Vagina (tissue), 2 donors: Measurements from ENCODE around the gene PLCB1.

ENCODE experiments used
- POLR2A ChIP-seq, 2 donors: fragments of 450-650 bp; IDR thresholded peaks; one replicate each; pipeline ENCODE4 v1.6.1; 2017; ENCODE audit warnings: antibody characterized with exemption in 2 of 2, mild to moderate bottlenecking in 2 of 2, moderate library complexity in 2 of 2
- TF ChIP-seq, protein P1 (sequence below), 3 experiments: fragments of 450-650 bp in 2 of 3; fragments of 200-600 bp in 1 of 3; sonication (generic) in 1 of 3; IDR thresholded peaks; one replicate each; pipeline ENCODE4 v1.5.1; 2017 to 2019; ENCODE audit warnings: antibody characterized with exemption in 3 of 3, mild to moderate bottlenecking in 2 of 3, moderate library complexity in 2 of 3

DNA sequence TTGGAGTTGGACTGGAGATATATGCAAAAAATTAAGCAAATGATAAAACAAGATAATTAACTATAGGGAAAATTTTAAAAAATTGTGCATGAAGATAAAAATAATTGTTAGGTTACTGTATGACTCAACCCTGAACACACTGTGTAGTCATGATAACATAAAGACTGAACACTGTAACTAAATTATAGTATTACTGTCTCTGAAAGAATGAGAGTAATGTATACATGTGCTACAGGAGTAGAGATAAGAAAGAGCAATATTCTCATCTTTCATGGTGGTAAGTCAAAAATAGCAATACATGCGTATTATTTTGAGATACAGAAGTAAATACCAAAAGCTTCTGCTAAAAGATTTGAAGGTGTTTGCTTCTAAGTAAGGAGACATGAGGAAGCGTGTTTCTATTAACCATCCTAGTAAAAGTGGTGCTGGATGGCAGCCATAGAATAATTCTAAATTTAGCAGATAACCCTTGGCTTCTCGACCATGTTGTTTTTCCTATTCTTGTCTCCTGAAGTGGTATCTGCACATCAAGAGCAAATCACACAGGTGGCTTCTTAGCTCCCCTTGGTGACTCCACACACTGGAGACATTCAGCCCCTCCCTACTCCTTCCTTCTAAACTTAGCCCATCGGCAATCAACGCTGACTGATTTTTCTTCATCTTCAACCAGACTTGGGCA is 546.2 kb downstream of the PLCB1 start:
- no peak for TF ChIP-seq POLR2A (IDR thresholded peaks at IDR 0.05)
- TF ChIP-seq, protein P1, sequence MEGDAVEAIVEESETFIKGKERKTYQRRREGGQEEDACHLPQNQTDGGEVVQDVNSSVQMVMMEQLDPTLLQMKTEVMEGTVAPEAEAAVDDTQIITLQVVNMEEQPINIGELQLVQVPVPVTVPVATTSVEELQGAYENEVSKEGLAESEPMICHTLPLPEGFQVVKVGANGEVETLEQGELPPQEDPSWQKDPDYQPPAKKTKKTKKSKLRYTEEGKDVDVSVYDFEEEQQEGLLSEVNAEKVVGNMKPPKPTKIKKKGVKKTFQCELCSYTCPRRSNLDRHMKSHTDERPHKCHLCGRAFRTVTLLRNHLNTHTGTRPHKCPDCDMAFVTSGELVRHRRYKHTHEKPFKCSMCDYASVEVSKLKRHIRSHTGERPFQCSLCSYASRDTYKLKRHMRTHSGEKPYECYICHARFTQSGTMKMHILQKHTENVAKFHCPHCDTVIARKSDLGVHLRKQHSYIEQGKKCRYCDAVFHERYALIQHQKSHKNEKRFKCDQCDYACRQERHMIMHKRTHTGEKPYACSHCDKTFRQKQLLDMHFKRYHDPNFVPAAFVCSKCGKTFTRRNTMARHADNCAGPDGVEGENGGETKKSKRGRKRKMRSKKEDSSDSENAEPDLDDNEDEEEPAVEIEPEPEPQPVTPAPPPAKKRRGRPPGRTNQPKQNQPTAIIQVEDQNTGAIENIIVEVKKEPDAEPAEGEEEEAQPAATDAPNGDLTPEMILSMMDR (IDR thresholded peaks at IDR 0.05), result no peak
